Adrenal gland (tissue), 5 donors: ENCODE results near the gene DCTN2.

Experiments
- POLR2A ChIP-seq, 2 donors: fragments of 450-650 bp; IDR thresholded peaks; one replicate each; pipeline ENCODE4 v1.6.1; 2017; ENCODE audit warnings: antibody characterized with exemption in 2 of 2, mild to moderate bottlenecking in 2 of 2, moderate library complexity in 1 of 2
- TF ChIP-seq, protein P1 (sequence below), 6 experiments: fragments of 450-650 bp in 4 of 6; fragments of 200-600 bp in 2 of 6; sonication (generic) in 1 of 6; IDR thresholded peaks; 1 replicate in 5 of 6; 2 replicates in 1 of 6; pipeline versions ENCODE4 v1.5.1 to v1.8.0; 2016 to 2021; ENCODE audit warnings: antibody characterized with exemption in 6 of 6, mild to moderate bottlenecking in 2 of 6, moderate library complexity in 1 of 6
- donor health status: DM: no; HTN: no; CAD: no.

DNA sequence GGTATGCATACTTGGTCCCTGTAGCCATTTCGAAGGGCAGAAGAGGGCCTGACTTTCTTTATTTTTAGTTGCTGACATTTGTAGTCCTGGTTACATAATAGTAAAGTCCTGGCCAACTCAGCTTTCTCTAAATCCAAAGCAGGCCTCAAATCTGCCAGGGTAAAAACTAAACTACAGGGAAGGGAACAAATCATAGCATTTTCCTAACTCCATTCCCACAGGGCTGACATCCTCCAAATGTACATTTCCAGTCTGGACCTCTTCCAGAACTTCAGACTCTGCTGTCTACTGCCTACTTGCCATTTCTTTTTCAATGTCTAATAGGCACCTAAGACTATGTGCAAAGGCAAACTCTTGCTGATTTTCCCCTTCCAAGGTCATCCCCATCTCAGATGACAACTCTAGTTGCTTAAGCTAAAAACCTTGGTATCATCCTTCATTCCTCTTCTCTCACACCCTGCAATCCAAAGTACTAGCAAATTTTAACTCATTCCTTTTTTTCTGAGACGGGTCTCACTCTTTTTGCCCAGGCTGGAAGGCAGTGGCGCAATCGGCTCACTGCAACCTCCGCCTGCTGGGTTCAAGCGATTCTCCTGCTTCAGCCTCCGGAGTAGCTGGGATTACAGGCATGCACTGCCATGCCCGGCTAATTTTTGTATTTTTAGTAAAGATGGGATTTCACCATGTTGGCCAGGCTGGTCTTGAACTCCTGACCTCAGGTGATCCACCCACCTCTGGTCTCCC is 28.6 kb downstream of the DCTN2 start:
- TF ChIP-seq, protein P1, sequence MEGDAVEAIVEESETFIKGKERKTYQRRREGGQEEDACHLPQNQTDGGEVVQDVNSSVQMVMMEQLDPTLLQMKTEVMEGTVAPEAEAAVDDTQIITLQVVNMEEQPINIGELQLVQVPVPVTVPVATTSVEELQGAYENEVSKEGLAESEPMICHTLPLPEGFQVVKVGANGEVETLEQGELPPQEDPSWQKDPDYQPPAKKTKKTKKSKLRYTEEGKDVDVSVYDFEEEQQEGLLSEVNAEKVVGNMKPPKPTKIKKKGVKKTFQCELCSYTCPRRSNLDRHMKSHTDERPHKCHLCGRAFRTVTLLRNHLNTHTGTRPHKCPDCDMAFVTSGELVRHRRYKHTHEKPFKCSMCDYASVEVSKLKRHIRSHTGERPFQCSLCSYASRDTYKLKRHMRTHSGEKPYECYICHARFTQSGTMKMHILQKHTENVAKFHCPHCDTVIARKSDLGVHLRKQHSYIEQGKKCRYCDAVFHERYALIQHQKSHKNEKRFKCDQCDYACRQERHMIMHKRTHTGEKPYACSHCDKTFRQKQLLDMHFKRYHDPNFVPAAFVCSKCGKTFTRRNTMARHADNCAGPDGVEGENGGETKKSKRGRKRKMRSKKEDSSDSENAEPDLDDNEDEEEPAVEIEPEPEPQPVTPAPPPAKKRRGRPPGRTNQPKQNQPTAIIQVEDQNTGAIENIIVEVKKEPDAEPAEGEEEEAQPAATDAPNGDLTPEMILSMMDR (IDR thresholded peaks at IDR 0.05) = no peak
- no peak for TF ChIP-seq POLR2A (IDR thresholded peaks at IDR 0.05)
